Natural killer cell (primary cell): ENCODE data around the gene BRD2. TPM values are rescaled to one million over a fixed set of nuclear protein-coding genes. Genes with fewer than 3 reads are reported as not detected.
A peak's percentile ranks its signal among the peaks of the same experiment; 100 is the strongest.

Source experiments
- ATAC-seq, 3 donors: fragments of 150-1000 bp in 2 of 3; fragments of 200-7000 bp in 1 of 3; cut with Tn5 transposase; 1 replicate in 1 of 3; 2 replicates in 2 of 3; pipeline ENCODE4 v1.10.0; 2021; ENCODE audit warnings: mild to moderate bottlenecking in 2 of 3, moderate library complexity in 2 of 3
- DNase-seq, 2 donors: peaks; one replicate each; pipeline versions ENCODE4 v3.0.0 to v3.0.0-alpha.2; 2013 to 2021; ENCODE audit warnings: mixed read lengths in 1 of 2
- H3K27ac ChIP-seq: one replicate; pipeline ENCODE4 v1.5.1; 2013; ENCODE audit warnings: mild to moderate bottlenecking, low read length
- H3K27me3 ChIP-seq: one replicate; pipeline ENCODE4 v1.6.1; 2013; ENCODE audit warnings: low read length; ENCODE audit not compliant: control insufficient read depth, insufficient read depth
- H3K36me3 ChIP-seq: one replicate; pipeline ENCODE4 v1.6.1; 2013; ENCODE audit warnings: low read length; ENCODE audit not compliant: control insufficient read depth, insufficient read depth
- H3K4me1 ChIP-seq: one replicate; pipeline ENCODE4 v1.6.1; 2013; ENCODE audit warnings: low read length; ENCODE audit not compliant: control insufficient read depth, insufficient read depth
- H3K4me3 ChIP-seq: one replicate; pipeline ENCODE4 v1.5.1; 2013; ENCODE audit warnings: low read length
- H3K9me3 ChIP-seq: one replicate; pipeline ENCODE4 v1.6.1; 2013; ENCODE audit warnings: low read length; ENCODE audit not compliant: control insufficient read depth, insufficient read depth
- H3K27ac Mint-ChIP-seq, 2 donors: one replicate each; pipeline ENCODE4 v1.8.0; 2022; ENCODE audit warnings: mild to moderate bottlenecking in 2 of 2, mixed read lengths in 2 of 2, moderate library complexity in 1 of 2
- H3K27me3 Mint-ChIP-seq, 2 donors: one replicate each; pipeline ENCODE4 v1.8.0; 2022; ENCODE audit warnings: low read depth in 2 of 2, mixed read lengths in 2 of 2
- H3K36me3 Mint-ChIP-seq: one replicate; pipeline ENCODE4 v1.8.0; 2022; ENCODE audit warnings: mixed read lengths
- H3K4me1 Mint-ChIP-seq, 2 donors: one replicate each; pipeline ENCODE4 v1.8.0; 2022; ENCODE audit warnings: mixed read lengths in 2 of 2
- H3K4me3 Mint-ChIP-seq: one replicate; pipeline ENCODE4 v1.8.0; 2022; ENCODE audit warnings: mild to moderate bottlenecking, moderate library complexity, mixed read lengths
- H3K9me3 Mint-ChIP-seq, 2 donors: one replicate each; pipeline ENCODE4 v1.8.0; 2022; ENCODE audit warnings: mixed read lengths in 2 of 2
- CTCF ChIP-seq: fragments of 200-600 bp; IDR thresholded peaks from one replicate; pipeline ENCODE4 v1.8.0; 2022; ENCODE audit warnings: antibody characterized with exemption
- WGBS: methylation state at CpG from one replicate; pipeline ENCODE4 v1.1.7; 2013; ENCODE audit warnings: missing lambda C conversion rate; ENCODE audit not compliant: insufficient coverage; 5-methylcytosine and 5-hydroxymethylcytosine counted together
- intact Hi-C: fragments of 100-400 bp; cut with micrococcal nuclease; formaldehyde crosslinking; loops from one replicate; pipeline ENCODE4 v1.14.2; 2022
- total RNA-seq, 4 donors: library from RNA; stranded (reverse); fragments of 120-200 nt in 1 of 4; gene quantifications; one replicate each; pipeline versions ENCODE4 v1.2.3 to v1.2.4, GENCODE V29; 2013 to 2022

Gene BRD2
- total RNA-seq, 3 donors from 2014 or later (not counting 1 experiment from before 2014, with no cell fraction given), result 653 to 886 (median 714) TPM

GRCh38 chr6:33014841-33015634 lies 46.6 kb downstream of the BRD2 start:
- Histone ChIP-seq H3K9me3 (no peaks in the 10 kb centered on the region), H3K27me3 (no peaks in the 10 kb centered on the region), H3K27ac (no peak overlapping the region), H3K4me1 (peaks cover 20% of the 10 kb centered on the region), H3K36me3 (no peaks in the 10 kb centered on the region), H3K4me3 (no peak overlapping the region)
- ATAC-seq (peak; percentile 77 to 85 (median 79)), DNase-seq (peak in 1 of 2 donors; percentile 90)
- peaks cover 5 to 28% of the 10 kb centered on the region in 2 donors for H3K4me1 Mint-ChIP-seq
- no peaks in the 10 kb centered on the region for H3K9me3 Mint-ChIP-seq
- 32% methylated on average over 6 of the region's 6 CpGs for WGBS
- peaks cover 15 to 30% of the 10 kb centered on the region in 2 donors for H3K27me3 Mint-ChIP-seq
- H3K36me3 Mint-ChIP-seq, result no peaks in the 10 kb centered on the region
- TF ChIP-seq CTCF, result peak; percentile 80
- intact Hi-C loops, result loop anchor here (1.0 to 5.0 kb wide), 3 partner anchors 67 to 233 kb away; no protein-coding TSS in a partner anchor
- H3K4me3 Mint-ChIP-seq, result no peak overlapping the region
- H3K27ac Mint-ChIP-seq, result no peak overlapping the region

- Histone ChIP-seq H3K4me1 (peaks cover 24% of the 10 kb centered on the region), H3K27me3 (no peaks in the 10 kb centered on the region), H3K36me3 (no peaks in the 10 kb centered on the region), H3K4me3 (no peak overlapping the region), H3K27ac (no peak overlapping the region), H3K9me3 (no peaks in the 10 kb centered on the region)
- Mint-ChIP-seq H3K27ac (no peak overlapping the region), H3K9me3 (no peaks in the 10 kb centered on the region), H3K4me1 (peaks cover 5 to 28% of the 10 kb centered on the region in 2 donors), H3K27me3 (peaks cover 15 to 32% of the 10 kb centered on the region in 2 donors), H3K4me3 (no peak overlapping the region), H3K36me3 (no peaks in the 10 kb centered on the region)
- no peak for DNase-seq
- ATAC-seq, result no peak
- intact Hi-C loops, result loop anchor here (5.0 kb wide), 1 partner anchor 132 kb away; no protein-coding TSS in a partner anchor
- TF ChIP-seq CTCF, result no peak
- WGBS, result 87% methylated on average over 11 of the region's 11 CpGs
Measured at GRCh38 chr6:33015798-33016197, 47.4 kb downstream of the BRD2 start.

- no peaks in the 10 kb centered on the region for H3K27me3 ChIP-seq
- Mint-ChIP-seq H3K4me3 (no peak overlapping the region), H3K27me3 (peaks cover 15 to 26% of the 10 kb centered on the region in 2 donors), H3K36me3 (no peaks in the 10 kb centered on the region), H3K27ac (no peak overlapping the region), H3K4me1 (peaks cover 5 to 28% of the 10 kb centered on the region in 2 donors), H3K9me3 (no peaks in the 10 kb centered on the region)
- H3K4me1 ChIP-seq, result peaks cover 24% of the 10 kb centered on the region
- 82% methylated on average over 4 of the region's 4 CpGs for WGBS
- DNase-seq (no peak), ATAC-seq (no peak)
- H3K36me3 ChIP-seq, result no peaks in the 10 kb centered on the region
- TF ChIP-seq CTCF, result no peak
- no peak overlapping the region for H3K4me3 ChIP-seq
- intact Hi-C loops, result loop anchor here (5.0 kb wide), 1 partner anchor 130 kb away; no protein-coding TSS in a partner anchor
- no peaks in the 10 kb centered on the region for H3K9me3 ChIP-seq
- peak overlapping the region; percentile 88 for H3K27ac ChIP-seq
Measured at GRCh38 chr6:33017018-33017417, 48.6 kb downstream of the BRD2 start.
